WTC11 (cell line): ENCODE measurements around the gene TCAIM.

ENCODE experiments used
- AFF4 ChIP-seq: sonication (generic); formaldehyde crosslinking; IDR thresholded peaks from 2 replicates; pipeline ENCODE4 v1.8.1; 2023; ENCODE audit warnings: mild to moderate bottlenecking, missing genetic modification reagents, borderline replicate concordance
- ARID4B ChIP-seq: sonication (generic); formaldehyde crosslinking; IDR thresholded peaks from 2 replicates; pipeline ENCODE4 v1.8.0; 2023; ENCODE audit warnings: missing genetic modification reagents, mild to moderate bottlenecking, borderline replicate concordance
- CBFB ChIP-seq: sonication (generic); formaldehyde crosslinking; IDR thresholded peaks from 2 replicates; pipeline ENCODE4 v1.8.1; 2022; ENCODE audit warnings: mild to moderate bottlenecking, low read depth, missing genetic modification reagents
- CREB1 ChIP-seq: sonication (generic); formaldehyde crosslinking; IDR thresholded peaks from 2 replicates; pipeline ENCODE4 v1.8.0; 2023; ENCODE audit warnings: mild to moderate bottlenecking, missing genetic modification reagents
- CTCF ChIP-seq: fragments of 200-600 bp; IDR thresholded peaks from 2 replicates; pipeline ENCODE4 v1.8.0; 2022; ENCODE audit warnings: antibody characterized with exemption
- ELF4 ChIP-seq: sonication (generic); formaldehyde crosslinking; IDR thresholded peaks from 2 replicates; pipeline ENCODE4 v1.8.1; 2022; ENCODE audit warnings: low read depth, mild to moderate bottlenecking, moderate library complexity, missing genetic modification reagents
- FOXJ3 ChIP-seq: sonication (generic); formaldehyde crosslinking; IDR thresholded peaks from 2 replicates; pipeline ENCODE4 v1.9.0; 2021; ENCODE audit warnings: missing genetic modification reagents, mild to moderate bottlenecking, borderline replicate concordance
- MXD4 ChIP-seq: fragments of 250-450 bp; sonication (Bioruptor Pico); IDR thresholded peaks from 2 replicates; pipeline ENCODE4 v1.8.0; 2021; ENCODE audit warnings: mild to moderate bottlenecking, moderate library complexity, borderline replicate concordance
- NR1H2 ChIP-seq: sonication (generic); formaldehyde crosslinking; IDR thresholded peaks from 2 replicates; pipeline ENCODE4 v1.9.0; 2021; ENCODE audit warnings: mild to moderate bottlenecking, moderate library complexity, missing genetic modification reagents
- PRDM15 ChIP-seq: sonication (generic); formaldehyde crosslinking; IDR thresholded peaks from 2 replicates; pipeline ENCODE4 v1.8.0; 2022; ENCODE audit warnings: missing genetic modification reagents
- SMAD3 ChIP-seq: sonication (generic); formaldehyde crosslinking; IDR thresholded peaks from 2 replicates; pipeline ENCODE4 v1.8.0; 2022; ENCODE audit warnings: missing genetic modification reagents, mild to moderate bottlenecking, borderline replicate concordance
- TF ChIP-seq, protein P1 (sequence below): sonication (generic); formaldehyde crosslinking; IDR thresholded peaks from 2 replicates; pipeline ENCODE4 v1.8.0; 2022; ENCODE audit warnings: mild to moderate bottlenecking, missing genetic modification reagents
- TF ChIP-seq, protein P2 (sequence below): sonication (generic); formaldehyde crosslinking; conservative IDR thresholded peaks from 2 replicates; pipeline ENCODE4 v1.8.1; 2022; ENCODE audit warnings: mild to moderate bottlenecking, missing genetic modification reagents

DNA sequence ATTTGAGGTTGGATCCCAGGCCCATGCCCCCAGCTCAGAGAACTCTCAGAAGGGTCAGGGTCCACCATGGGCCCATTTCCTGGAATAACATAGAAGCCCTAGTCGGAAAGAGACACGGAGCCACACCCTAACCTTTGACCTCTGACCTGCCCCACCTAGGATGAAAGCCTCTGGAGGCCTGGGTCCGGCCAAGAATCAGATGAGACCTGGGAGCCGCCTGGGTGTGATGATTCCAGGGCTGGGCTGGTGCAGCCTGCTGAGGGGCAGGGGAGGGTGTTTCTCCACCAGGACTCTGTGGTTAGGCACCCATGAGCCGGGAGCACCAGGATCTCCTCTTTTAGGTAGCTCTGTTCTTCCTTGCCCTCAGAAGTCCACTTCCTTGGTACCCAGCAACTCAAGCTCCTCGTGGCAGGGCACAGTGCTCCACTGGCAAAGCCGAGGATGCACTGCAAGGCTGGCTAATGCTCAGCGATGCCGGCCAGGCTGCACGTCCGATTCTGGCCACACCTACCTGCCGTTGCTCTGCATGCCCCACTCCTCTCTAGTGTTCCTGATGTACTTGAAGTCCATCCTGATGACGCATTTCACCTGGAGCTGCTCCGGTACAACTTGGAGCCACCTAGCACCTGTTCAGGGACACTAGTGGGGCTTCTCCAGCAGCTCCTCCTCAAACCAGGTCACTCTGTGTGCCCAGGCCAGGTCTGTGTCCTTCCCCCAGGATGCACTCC is 81.5 kb downstream of the TCAIM start:
- no peak for TF ChIP-seq CTCF
- no peak for TF ChIP-seq AFF4 (CRISPR knock-in tag)
- TF ChIP-seq FOXJ3 (CRISPR knock-in tag) = no peak
- TF ChIP-seq ARID4B (CRISPR knock-in tag) = no peak
- TF ChIP-seq CBFB (CRISPR knock-in tag) = no peak
- TF ChIP-seq SMAD3 (CRISPR knock-in tag) = no peak
- no peak for TF ChIP-seq PRDM15 (CRISPR knock-in tag)
- TF ChIP-seq NR1H2 = no peak
- no peak for TF ChIP-seq MXD4 (CRISPR knock-in tag)
- TF ChIP-seq, protein P1, sequence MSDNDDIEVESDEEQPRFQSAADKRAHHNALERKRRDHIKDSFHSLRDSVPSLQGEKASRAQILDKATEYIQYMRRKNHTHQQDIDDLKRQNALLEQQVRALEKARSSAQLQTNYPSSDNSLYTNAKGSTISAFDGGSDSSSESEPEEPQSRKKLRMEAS (CRISPR knock-in tag) = no peak
- TF ChIP-seq, protein P2, sequence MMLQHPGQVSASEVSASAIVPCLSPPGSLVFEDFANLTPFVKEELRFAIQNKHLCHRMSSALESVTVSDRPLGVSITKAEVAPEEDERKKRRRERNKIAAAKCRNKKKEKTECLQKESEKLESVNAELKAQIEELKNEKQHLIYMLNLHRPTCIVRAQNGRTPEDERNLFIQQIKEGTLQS (CRISPR knock-in tag) = no peak
- no peak for TF ChIP-seq CREB1
- no peak for TF ChIP-seq ELF4
